ENCODE measurements around the gene BTBD19.

DNA sequence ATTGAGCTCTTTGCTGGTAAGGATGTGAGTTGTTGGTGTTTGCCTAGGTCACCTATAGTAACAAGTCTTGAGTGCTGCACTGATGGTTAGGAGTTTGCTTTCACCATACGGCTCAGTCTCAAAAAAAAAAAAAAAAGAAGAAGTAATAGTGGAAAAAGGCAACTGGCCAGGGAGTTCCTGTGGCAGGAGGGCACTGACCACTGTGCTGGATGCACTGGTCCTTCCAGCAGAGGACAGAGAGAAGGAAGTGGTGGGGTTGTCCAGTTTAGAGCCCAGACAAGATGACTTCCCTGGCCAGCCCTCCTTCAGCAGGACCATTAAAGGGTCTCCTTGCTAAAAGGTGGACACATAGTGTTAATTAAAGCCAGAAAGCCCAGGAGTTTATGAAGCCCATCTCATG, 46.6 kb downstream of the BTBD19 start:
- TF ChIP-seq, protein P1, sequence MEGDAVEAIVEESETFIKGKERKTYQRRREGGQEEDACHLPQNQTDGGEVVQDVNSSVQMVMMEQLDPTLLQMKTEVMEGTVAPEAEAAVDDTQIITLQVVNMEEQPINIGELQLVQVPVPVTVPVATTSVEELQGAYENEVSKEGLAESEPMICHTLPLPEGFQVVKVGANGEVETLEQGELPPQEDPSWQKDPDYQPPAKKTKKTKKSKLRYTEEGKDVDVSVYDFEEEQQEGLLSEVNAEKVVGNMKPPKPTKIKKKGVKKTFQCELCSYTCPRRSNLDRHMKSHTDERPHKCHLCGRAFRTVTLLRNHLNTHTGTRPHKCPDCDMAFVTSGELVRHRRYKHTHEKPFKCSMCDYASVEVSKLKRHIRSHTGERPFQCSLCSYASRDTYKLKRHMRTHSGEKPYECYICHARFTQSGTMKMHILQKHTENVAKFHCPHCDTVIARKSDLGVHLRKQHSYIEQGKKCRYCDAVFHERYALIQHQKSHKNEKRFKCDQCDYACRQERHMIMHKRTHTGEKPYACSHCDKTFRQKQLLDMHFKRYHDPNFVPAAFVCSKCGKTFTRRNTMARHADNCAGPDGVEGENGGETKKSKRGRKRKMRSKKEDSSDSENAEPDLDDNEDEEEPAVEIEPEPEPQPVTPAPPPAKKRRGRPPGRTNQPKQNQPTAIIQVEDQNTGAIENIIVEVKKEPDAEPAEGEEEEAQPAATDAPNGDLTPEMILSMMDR (IDR thresholded peaks at IDR 0.05), result no peak
- no peak for TF ChIP-seq EZH2phosphoT487 (IDR thresholded peaks at IDR 0.05)
- TF ChIP-seq EZH2 (IDR thresholded peaks at IDR 0.05), result no peak

Data from neural progenitor cell (in vitro differentiated cells).